ENCODE measurements around the gene SRSF11.

Gene SRSF11

DNA sequence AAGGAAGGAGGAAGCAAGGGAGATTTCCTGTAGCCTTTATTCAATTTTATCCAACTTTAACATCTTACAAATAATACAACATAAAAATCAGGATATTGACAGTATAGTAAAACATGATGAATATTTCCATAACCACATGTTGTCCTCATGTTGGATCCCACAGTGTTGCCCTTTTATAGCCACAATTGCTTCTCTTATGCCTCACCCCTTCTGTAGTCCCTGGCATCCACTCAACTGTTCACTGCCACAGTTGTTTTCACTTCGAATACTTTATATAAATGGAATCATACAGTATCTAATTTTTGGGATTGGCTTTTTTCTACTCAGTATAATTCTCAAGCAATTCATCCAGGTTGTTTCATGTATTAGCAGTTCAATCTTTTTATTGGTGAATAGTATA is 44.8 kb downstream of the SRSF11 start:
- H3K4me1 ChIP-seq (ENCODE audit: control insufficient read depth, insufficient read depth, low read length), result no peaks in the 10 kb centered on the region
- no peaks in the 10 kb centered on the region for H3K27me3 ChIP-seq (ENCODE audit: control insufficient read depth, insufficient read depth, low read length)
- H3K4me3 ChIP-seq (ENCODE audit: low read length), result no peak overlapping the region
- H3K36me3 ChIP-seq (ENCODE audit: insufficient read depth, low read length), result peaks cover 29% of the 10 kb centered on the region
- no peak overlapping the region for H3K4me2 ChIP-seq (ENCODE audit: low read length)
- no peak overlapping the region for H3K9ac ChIP-seq (ENCODE audit: low read depth, low read length)
- no peaks in the 10 kb centered on the region for H3K9me3 ChIP-seq (replicated peaks; ENCODE audit: low read length)

DNA sequence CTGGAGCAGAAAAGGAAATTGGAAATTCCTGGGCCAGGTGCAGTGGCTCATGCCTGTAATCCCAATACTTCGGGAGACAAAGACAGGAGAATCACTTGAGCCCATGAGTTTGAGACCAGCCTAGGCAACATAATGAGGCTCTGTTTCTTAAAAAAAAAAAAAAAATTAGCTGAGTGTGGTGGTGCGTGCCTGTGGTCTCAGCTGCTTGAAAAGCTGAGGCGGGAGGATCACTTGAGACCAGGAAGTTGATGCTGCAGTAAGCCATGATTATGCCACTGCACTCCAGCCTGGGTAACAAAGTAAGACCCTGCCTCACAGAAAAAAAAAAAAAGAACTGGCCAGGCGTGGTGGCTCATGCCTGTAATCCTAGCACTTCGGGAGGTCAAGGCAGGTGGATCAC is 56.7 kb downstream of the SRSF11 start:
- peaks cover 5% of the 10 kb centered on the region for H3K4me1 ChIP-seq (ENCODE audit: control insufficient read depth, insufficient read depth, low read length)
- H3K27me3 ChIP-seq (ENCODE audit: control insufficient read depth, insufficient read depth, low read length), result no peaks in the 10 kb centered on the region
- no peaks in the 10 kb centered on the region for H3K9me3 ChIP-seq (replicated peaks; ENCODE audit: low read length)
- peaks cover 14% of the 10 kb centered on the region for H3K36me3 ChIP-seq (ENCODE audit: insufficient read depth, low read length)
- no peak overlapping the region for H3K9ac ChIP-seq (ENCODE audit: low read depth, low read length)
- H3K4me3 ChIP-seq (ENCODE audit: low read length), result no peak overlapping the region
- H3K4me2 ChIP-seq (ENCODE audit: low read length), result no peak overlapping the region

DNA sequence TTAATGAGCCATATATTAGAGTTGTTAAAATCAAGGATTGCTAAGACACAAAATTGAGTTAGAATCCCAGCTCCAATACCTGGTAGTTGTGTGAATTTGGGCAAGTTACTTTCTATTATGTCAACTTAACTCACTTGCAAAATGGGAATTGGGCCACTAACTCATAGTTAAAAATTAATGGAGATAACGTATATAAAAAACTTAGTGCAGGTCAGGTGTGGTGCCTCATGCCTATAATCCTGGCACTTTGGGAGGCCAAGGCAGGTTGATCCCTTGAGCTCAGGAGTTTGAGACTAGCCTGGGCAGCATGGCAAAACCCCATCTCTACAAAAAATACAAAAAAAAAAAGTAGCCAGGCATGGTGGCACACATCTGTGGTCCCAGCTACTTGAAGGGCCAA is 57.5 kb downstream of the SRSF11 start:
- Histone ChIP-seq H3K9me3 (replicated peaks; ENCODE audit: low read length) (no peaks in the 10 kb centered on the region), H3K4me2 (ENCODE audit: low read length) (no peak overlapping the region), H3K4me1 (ENCODE audit: control insufficient read depth, insufficient read depth, low read length) (peaks cover 5% of the 10 kb centered on the region), H3K27me3 (ENCODE audit: control insufficient read depth, insufficient read depth, low read length) (no peaks in the 10 kb centered on the region), H3K36me3 (ENCODE audit: insufficient read depth, low read length) (peaks cover 9% of the 10 kb centered on the region), H3K9ac (ENCODE audit: low read depth, low read length) (no peak overlapping the region), H3K4me3 (ENCODE audit: low read length) (no peak overlapping the region)

DNA sequence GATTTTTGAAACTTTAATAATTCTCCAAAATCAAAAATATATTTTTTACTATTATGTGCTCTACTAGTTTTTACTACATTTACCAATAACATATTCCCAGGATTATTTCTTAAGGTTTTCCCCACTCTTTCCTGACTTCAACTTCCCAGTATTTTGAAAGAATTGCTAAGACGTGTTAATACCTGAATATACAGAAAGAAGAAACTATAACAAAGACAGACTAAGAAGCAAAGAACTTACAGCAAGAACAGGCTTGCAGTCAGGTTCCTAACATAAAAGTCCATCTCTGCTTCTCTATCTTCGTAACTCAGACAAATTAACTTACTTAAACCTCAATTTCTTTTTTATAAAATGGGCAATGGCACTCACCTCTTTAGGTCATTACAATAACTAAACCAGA is 63.2 kb downstream of the SRSF11 start:
- Histone ChIP-seq H3K9ac (ENCODE audit: low read depth, low read length) (no peak overlapping the region), H3K4me2 (ENCODE audit: low read length) (no peak overlapping the region), H3K4me3 (ENCODE audit: low read length) (no peak overlapping the region), H3K27me3 (ENCODE audit: control insufficient read depth, insufficient read depth, low read length) (no peaks in the 10 kb centered on the region), H3K9me3 (replicated peaks; ENCODE audit: low read length) (no peaks in the 10 kb centered on the region), H3K4me1 (ENCODE audit: control insufficient read depth, insufficient read depth, low read length) (no peaks in the 10 kb centered on the region), H3K36me3 (ENCODE audit: insufficient read depth, low read length) (no peaks in the 10 kb centered on the region)

DNA sequence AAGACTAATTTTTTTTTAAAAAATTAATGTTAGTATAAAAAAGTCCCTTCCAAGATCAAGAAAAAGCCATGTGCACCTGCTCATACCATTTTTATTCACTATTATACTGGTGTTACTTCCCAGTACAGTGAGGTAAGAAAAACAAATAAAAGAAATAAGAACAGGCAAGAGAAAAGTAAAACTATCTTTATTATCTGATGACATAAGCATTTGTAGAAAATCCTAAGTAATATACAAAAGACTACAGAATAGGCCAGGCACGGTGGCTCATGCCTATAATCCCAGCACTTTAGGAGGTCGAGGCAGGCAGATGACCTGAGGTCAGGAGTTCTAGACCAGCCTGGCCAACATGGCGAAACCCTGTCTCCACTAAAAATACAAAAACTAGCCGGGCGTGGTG is 65.3 kb downstream of the SRSF11 start:
- Histone ChIP-seq H3K36me3 (ENCODE audit: insufficient read depth, low read length) (peaks cover 8% of the 10 kb centered on the region), H3K4me2 (ENCODE audit: low read length) (no peak overlapping the region), H3K27me3 (ENCODE audit: control insufficient read depth, insufficient read depth, low read length) (no peaks in the 10 kb centered on the region), H3K9me3 (replicated peaks; ENCODE audit: low read length) (no peaks in the 10 kb centered on the region), H3K9ac (ENCODE audit: low read depth, low read length) (no peak overlapping the region), H3K4me1 (ENCODE audit: control insufficient read depth, insufficient read depth, low read length) (peaks cover 3% of the 10 kb centered on the region), H3K4me3 (ENCODE audit: low read length) (no peak overlapping the region)

DNA sequence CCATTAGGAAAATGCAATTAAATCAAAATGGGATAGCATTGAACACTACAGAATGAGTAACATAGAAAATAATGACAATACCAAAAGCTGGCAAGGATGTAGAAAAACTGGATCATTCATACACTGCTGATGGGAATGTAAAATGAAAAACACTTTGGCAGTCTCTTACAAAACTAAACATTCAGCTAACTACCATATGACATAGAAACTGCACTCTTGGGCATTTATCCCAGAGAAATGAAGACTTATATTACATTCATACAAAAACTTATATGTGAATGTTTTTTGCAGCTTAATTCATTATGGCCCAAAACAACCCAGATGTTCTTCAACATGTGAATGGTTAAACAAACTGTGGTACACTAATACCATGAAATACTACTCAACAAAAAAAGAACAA is 67.0 kb downstream of the SRSF11 start:
- H3K4me1 ChIP-seq (ENCODE audit: control insufficient read depth, insufficient read depth, low read length), result peaks cover 3% of the 10 kb centered on the region
- H3K9ac ChIP-seq (ENCODE audit: low read depth, low read length), result no peak overlapping the region
- no peak overlapping the region for H3K4me3 ChIP-seq (ENCODE audit: low read length)
- H3K27me3 ChIP-seq (ENCODE audit: control insufficient read depth, insufficient read depth, low read length), result no peaks in the 10 kb centered on the region
- H3K9me3 ChIP-seq (replicated peaks; ENCODE audit: low read length), result no peaks in the 10 kb centered on the region
- H3K36me3 ChIP-seq (ENCODE audit: insufficient read depth, low read length), result peaks cover 11% of the 10 kb centered on the region
- H3K4me2 ChIP-seq (ENCODE audit: low read length), result no peak overlapping the region

DNA sequence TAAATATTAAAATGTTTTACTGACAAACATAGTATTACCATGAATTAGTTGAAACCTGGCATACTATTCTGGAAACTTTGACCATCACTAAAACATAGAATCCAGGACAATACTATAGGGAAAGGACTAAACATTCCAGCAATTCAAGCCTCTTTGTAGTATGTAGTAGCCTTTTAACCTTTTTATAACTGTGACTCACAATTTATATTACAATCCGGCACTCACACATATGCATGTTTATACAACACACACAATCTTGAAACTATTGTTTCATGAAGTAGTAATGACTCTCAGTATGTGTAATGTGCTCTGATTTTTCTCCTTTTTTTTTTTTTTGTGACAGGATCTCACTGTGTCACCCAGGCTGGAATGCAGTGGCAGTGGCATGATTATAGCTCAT is 69.0 kb downstream of the SRSF11 start:
- H3K9ac ChIP-seq (ENCODE audit: low read depth, low read length), result no peak overlapping the region
- H3K4me2 ChIP-seq (ENCODE audit: low read length), result no peak overlapping the region
- H3K9me3 ChIP-seq (replicated peaks; ENCODE audit: low read length), result no peaks in the 10 kb centered on the region
- no peaks in the 10 kb centered on the region for H3K27me3 ChIP-seq (ENCODE audit: control insufficient read depth, insufficient read depth, low read length)
- peaks cover 26% of the 10 kb centered on the region for H3K36me3 ChIP-seq (ENCODE audit: insufficient read depth, low read length)
- peaks cover 3% of the 10 kb centered on the region for H3K4me1 ChIP-seq (ENCODE audit: control insufficient read depth, insufficient read depth, low read length)
- H3K4me3 ChIP-seq (ENCODE audit: low read length), result no peak overlapping the region

DNA sequence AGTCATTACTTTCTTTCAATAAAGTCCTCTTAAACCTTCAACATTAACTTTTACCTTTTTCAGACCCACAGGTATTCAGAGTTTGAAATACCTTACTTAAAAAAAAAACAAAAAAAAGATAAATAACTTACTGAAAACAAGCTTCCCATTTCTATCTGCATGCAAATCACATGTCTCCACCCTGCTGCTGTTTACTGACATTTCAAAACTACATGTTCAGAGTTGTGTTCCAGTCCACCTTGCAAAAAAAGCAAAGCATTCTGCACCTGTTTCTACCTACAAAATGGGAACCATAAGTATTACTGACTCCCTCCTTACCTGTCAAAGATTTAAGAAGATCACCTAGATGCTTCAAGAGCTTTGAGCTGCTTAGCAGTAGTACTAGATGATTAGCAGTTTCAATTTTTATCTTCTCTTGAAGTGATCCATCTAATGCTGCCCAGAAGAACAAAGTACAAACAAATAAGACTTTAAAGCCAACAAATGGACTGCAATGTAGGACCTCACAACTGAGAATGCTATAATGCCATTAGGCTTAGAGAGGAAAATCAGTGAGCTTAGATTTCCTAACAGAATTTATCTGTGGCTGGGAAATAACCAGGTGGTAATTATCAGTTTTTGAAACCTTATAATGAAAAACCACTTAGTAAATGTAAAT is 72.1 kb downstream of the SRSF11 start:
- H3K36me3 ChIP-seq (ENCODE audit: insufficient read depth, low read length), result peaks cover 26% of the 10 kb centered on the region
- no peaks in the 10 kb centered on the region for H3K27me3 ChIP-seq (ENCODE audit: control insufficient read depth, insufficient read depth, low read length)
- H3K4me2 ChIP-seq (ENCODE audit: low read length), result no peak overlapping the region
- no peak overlapping the region for H3K9ac ChIP-seq (ENCODE audit: low read depth, low read length)
- H3K4me3 ChIP-seq (ENCODE audit: low read length), result no peak overlapping the region
- peaks cover 3% of the 10 kb centered on the region for H3K4me1 ChIP-seq (ENCODE audit: control insufficient read depth, insufficient read depth, low read length)
- H3K9me3 ChIP-seq (replicated peaks; ENCODE audit: low read length), result no peaks in the 10 kb centered on the region

DNA sequence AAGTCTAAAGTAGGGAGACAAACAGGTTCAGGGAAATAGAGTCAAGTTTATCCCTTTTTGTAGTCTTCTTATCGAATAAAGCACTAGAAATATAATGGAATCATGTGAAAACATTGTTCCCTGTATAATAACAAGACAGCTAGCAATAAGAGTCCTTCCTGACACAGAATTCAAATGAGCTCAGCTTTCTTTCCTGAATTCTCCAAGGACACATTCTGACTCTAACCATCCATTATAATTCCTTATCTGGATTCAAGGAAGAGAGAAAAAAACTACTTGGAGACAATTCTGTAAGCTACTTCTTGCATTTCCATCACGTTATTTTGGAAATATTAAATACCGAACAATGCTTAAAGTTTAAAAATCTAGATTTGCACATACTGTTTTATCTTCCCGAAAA is 74.6 kb downstream of the SRSF11 start:
- Histone ChIP-seq H3K27me3 (ENCODE audit: control insufficient read depth, insufficient read depth, low read length) (no peaks in the 10 kb centered on the region), H3K36me3 (ENCODE audit: insufficient read depth, low read length) (peaks cover 41% of the 10 kb centered on the region), H3K4me1 (ENCODE audit: control insufficient read depth, insufficient read depth, low read length) (no peaks in the 10 kb centered on the region), H3K4me2 (ENCODE audit: low read length) (no peak overlapping the region), H3K9me3 (replicated peaks; ENCODE audit: low read length) (no peaks in the 10 kb centered on the region), H3K4me3 (ENCODE audit: low read length) (no peak overlapping the region), H3K9ac (ENCODE audit: low read depth, low read length) (no peak overlapping the region)

DNA sequence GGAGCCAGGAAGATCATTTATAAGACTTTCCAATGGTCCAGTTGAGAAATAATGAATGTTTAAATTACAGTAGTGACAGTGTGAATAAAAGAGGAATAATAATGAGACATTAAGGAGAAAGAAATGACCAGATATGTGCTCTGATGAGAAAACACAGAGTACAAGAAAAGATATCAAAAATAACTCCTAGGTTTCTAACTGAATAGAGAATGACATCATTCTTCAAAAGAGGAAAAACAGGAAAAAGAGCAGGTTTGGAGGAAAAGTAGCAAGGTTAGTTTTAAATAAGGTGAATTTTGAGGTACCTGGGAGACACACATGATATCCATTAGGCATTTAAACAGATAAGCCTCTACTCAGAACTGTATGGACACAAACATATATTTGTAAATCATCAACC is 78.3 kb downstream of the SRSF11 start:
- H3K4me3 ChIP-seq (ENCODE audit: low read length), result no peak overlapping the region
- H3K36me3 ChIP-seq (ENCODE audit: insufficient read depth, low read length), result peaks cover 28% of the 10 kb centered on the region
- H3K9me3 ChIP-seq (replicated peaks; ENCODE audit: low read length), result no peaks in the 10 kb centered on the region
- no peak overlapping the region for H3K9ac ChIP-seq (ENCODE audit: low read depth, low read length)
- no peaks in the 10 kb centered on the region for H3K4me1 ChIP-seq (ENCODE audit: control insufficient read depth, insufficient read depth, low read length)
- H3K4me2 ChIP-seq (ENCODE audit: low read length), result no peak overlapping the region
- no peaks in the 10 kb centered on the region for H3K27me3 ChIP-seq (ENCODE audit: control insufficient read depth, insufficient read depth, low read length)
